Bronchial epithelial cell (primary cell): ENCODE measurements around the gene URGCP. TPM values are rescaled to one million over a fixed set of nuclear protein-coding genes. Genes with fewer than 3 reads are reported as not detected.

Source experiments
- DNase-seq: peaks from one replicate; pipeline ENCODE4 v3.0.0-alpha.2; 2010; ENCODE audit warnings: low read depth
- FAIRE-seq: peaks from 2 replicates; lab custom pipeline; 2011; peaks lifted over from hg19 to GRCh38; lab: Jason Lieb, UNC
- H3K27me3 ChIP-seq: 2 replicates; pipeline ENCODE4 v1.5.1; 2011; ENCODE audit warnings: low read length; ENCODE audit not compliant: control insufficient read depth, insufficient read depth
- H3K36me3 ChIP-seq: 2 replicates; pipeline ENCODE4 v1.5.1; 2011; ENCODE audit warnings: low read length; ENCODE audit not compliant: control insufficient read depth, insufficient read depth
- H3K4me3 ChIP-seq: 2 replicates; pipeline ENCODE4 v1.5.1; 2011; ENCODE audit warnings: mild to moderate bottlenecking, low read depth, low read length, control low read depth
- total RNA-seq: library from RNA; depleted of rRNA; stranded (reverse); fragments of >200 nt; gene quantifications from 2 replicates; pipeline ENCODE4 v1.2.1, GENCODE V29; 2014
- TF ChIP-seq, protein P1 (sequence below): IDR thresholded peaks from 2 replicates; pipeline ENCODE4 v1.5.1; 2011; ENCODE audit warnings: mild to moderate bottlenecking, moderate library complexity, low read length, control low read depth, inconsistent platforms; ENCODE audit not compliant: insufficient read depth, severe bottlenecking

Gene URGCP
- total RNA-seq, 1 donor from 2014 or later, result 31.3 TPM

DNA sequence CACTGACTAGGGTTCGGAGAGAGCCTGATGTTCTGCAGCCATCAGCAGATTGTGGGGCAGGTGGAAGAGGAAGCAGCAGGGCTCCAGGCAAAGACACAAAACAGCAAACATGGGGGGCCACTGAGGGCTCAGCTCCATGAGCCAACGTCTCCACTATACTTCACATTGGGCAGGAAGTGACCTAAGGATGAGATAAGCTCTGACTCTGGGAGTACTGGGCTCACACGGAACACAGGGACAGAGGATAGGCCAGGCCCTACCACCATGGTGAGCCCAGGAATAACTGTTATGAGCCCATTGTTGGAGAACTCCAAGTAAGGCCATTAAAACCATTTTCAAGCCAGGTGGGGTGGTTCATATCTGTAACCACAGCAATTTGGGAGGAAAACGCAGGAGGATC, 22.2 kb downstream of the URGCP start:
- TF ChIP-seq, protein P1, sequence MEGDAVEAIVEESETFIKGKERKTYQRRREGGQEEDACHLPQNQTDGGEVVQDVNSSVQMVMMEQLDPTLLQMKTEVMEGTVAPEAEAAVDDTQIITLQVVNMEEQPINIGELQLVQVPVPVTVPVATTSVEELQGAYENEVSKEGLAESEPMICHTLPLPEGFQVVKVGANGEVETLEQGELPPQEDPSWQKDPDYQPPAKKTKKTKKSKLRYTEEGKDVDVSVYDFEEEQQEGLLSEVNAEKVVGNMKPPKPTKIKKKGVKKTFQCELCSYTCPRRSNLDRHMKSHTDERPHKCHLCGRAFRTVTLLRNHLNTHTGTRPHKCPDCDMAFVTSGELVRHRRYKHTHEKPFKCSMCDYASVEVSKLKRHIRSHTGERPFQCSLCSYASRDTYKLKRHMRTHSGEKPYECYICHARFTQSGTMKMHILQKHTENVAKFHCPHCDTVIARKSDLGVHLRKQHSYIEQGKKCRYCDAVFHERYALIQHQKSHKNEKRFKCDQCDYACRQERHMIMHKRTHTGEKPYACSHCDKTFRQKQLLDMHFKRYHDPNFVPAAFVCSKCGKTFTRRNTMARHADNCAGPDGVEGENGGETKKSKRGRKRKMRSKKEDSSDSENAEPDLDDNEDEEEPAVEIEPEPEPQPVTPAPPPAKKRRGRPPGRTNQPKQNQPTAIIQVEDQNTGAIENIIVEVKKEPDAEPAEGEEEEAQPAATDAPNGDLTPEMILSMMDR, result no peak
- Histone ChIP-seq H3K27me3 (no peaks in the 10 kb centered on the region), H3K36me3 (peaks cover 10% of the 10 kb centered on the region), H3K4me3 (no peak overlapping the region)
- FAIRE-seq (no peak), DNase-seq (no peak)

DNA sequence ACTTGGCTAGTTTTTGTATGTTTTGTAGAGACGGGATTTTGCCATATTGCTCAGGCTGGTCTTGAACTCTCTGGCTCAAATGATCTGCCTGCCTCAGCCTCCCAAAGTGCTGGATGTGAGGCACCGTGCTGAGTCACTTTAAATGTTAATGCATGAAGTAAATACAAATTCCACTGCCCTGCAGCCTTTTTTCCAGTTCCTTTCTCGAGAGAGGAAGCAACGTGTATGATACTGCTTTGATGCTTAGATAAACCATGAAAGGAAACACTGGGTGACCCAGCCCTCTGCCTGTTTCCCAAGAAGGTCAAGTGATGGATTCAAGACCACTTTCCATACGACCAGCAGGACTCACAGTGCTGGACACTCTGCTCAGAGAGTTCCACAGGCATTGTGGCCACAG, 25.8 kb downstream of the URGCP start:
- Histone ChIP-seq H3K36me3 (peaks cover 36% of the 10 kb centered on the region), H3K4me3 (no peak overlapping the region), H3K27me3 (no peaks in the 10 kb centered on the region)
- TF ChIP-seq, protein P1, result no peak
- no peak for DNase-seq
- no peak for FAIRE-seq

DNA sequence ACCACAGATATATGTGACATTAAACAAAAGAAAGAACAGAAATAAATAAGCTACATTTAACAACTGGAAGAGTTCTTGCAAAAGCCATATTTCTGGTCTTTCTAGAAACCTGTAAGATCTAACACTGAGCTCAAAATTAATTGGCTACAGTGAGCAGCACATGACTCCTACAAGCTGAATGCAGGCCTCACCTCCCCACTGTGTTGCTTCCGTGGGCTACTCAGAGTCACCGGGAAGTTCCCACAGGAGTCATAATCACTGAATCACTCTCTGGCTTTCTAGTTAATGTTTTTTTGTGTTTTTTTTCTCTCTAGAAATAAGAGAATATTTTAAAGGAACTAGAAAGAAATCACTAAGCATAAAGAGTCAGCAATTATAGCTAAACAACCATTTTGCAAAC, 26.9 kb downstream of the URGCP start:
- H3K27me3 ChIP-seq, result no peaks in the 10 kb centered on the region
- peaks cover 36% of the 10 kb centered on the region for H3K36me3 ChIP-seq
- H3K4me3 ChIP-seq, result no peak overlapping the region
- FAIRE-seq, result no peak
- TF ChIP-seq, protein P1, result no peak
- peak; percentile 48 for DNase-seq

DNA sequence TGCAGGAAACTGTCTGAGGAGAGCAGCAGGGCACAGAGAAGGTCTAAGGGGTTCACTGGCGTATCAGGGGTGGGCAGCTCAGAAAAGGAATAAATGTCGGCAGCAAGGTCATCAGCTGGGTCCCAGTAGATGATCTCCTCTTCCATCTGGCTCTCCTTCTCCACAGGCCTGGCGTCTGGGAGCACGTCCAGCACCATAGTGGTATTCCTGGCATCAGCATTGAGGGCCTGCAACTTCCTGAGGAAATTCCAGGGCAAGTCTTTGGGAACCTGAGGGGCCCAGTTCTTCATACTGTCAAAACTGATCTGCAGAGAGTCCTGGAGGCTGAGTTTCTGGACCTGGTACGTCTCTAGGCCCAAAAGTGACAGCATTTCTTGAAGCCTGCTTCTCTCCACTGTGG, 27.5 kb downstream of the URGCP start:
- TF ChIP-seq, protein P1, result no peak
- FAIRE-seq, result no peak
- DNase-seq, result no peak
- H3K27me3 ChIP-seq, result no peaks in the 10 kb centered on the region
- no peak overlapping the region for H3K4me3 ChIP-seq
- peaks cover 29% of the 10 kb centered on the region for H3K36me3 ChIP-seq

DNA sequence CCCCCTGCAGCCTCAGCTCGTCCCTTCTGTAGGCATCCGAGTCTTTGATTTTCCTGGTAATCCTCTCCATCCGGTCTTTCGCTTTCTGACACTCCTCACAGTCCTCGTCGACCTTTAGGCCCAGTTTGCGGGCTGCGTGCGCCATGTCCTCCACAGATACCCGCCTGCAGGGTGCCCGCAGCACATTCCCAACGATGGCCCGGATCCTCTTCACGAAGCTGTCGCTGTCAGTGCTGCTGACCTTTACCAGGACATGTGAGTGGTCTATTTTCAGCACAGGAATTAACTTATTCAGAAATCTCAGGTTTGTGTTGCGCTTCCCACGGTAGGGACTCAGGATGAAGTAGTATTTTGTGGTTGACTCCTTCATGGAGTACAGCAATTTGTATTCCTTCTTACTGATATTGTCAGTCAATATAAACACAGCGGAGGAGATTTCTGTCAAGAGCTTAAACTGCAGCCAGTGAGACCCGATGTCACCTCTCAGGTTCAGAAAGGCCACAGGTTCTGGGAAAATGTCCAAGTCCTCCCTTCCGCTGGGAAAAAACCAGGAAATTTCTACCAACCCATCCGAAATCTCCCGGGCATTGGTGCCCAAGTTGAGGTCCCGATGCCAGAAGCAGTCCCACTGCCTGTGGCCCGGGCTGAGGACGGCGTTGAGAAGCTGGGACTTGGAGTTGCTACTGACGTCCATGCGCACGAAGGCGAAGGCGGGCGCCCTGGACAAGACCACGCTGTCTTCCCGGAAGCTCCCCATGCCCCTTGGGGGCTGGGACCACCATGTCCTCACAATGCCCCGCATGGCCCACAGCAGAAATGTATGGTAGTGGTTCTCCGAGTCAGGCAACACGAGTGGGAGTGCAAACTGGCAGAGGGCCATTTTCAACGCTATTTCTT, 28.2 kb downstream of the URGCP start:
- Histone ChIP-seq H3K27me3 (no peaks in the 10 kb centered on the region), H3K4me3 (no peak overlapping the region), H3K36me3 (peaks cover 29% of the 10 kb centered on the region)
- no peak for FAIRE-seq
- TF ChIP-seq, protein P1, result no peak
- no peak for DNase-seq
